Tibial nerve (tissue), 4 donors: Measurements from ENCODE around the gene STOX2.

ENCODE experiments used
- CTCF ChIP-seq, 5 experiments: fragments of 200-600 bp in 3 of 5; fragments of 450-650 bp in 2 of 5; sonication (generic) in 3 of 5; IDR thresholded peaks; one replicate each; pipeline ENCODE4 v1.5.1; 2016 to 2019; ENCODE audit warnings: antibody characterized with exemption in 5 of 5, mild to moderate bottlenecking in 3 of 5, moderate library complexity in 2 of 5
- EP300 ChIP-seq, 2 donors: sonication (generic); formaldehyde crosslinking; IDR thresholded peaks; one replicate each; pipeline ENCODE4 v1.6.1; 2017; ENCODE audit warnings: antibody characterized with exemption in 2 of 2, mild to moderate bottlenecking in 1 of 2

- TF ChIP-seq EP300 (IDR thresholded peaks at IDR 0.05) (no peak), CTCF (IDR thresholded peaks at IDR 0.05) (no peak)
These were observed 15.9 kb upstream of the STOX2 start for GRCh38 chr4:183889190-183889589.
